Epithelial cell of esophagus (primary cell): ENCODE measurements around the gene CLDN5.
A peak's percentile ranks its signal among the peaks of the same experiment; 100 is the strongest.

Experiments used
- DNase-seq: peaks from one replicate; pipeline ENCODE4 v3.0.0; 2010; ENCODE audit warnings: low read depth
- H3K4me3 ChIP-seq: 2 replicates; pipeline ENCODE4 v1.5.1; 2011; ENCODE audit warnings: mild to moderate bottlenecking, low read length, control low read depth
- CTCF ChIP-seq: IDR thresholded peaks from 2 replicates; pipeline ENCODE4 v1.5.1; 2011; ENCODE audit warnings: low read depth, mild to moderate bottlenecking, low read length, control low read depth, inconsistent platforms; ENCODE audit not compliant: insufficient read depth; ENCODE audit errors: missing control alignments

CLDN5 gene

GRCh38 chr22:19517171-19517500 lies 7.1 kb downstream of the CLDN5 start:
- no peak overlapping the region for H3K4me3 ChIP-seq
- TF ChIP-seq CTCF = no peak
- no peak for DNase-seq

- DNase-seq = no peak
- H3K4me3 ChIP-seq = no peak overlapping the region
- no peak for TF ChIP-seq CTCF
Measured at GRCh38 chr22:19516378-19517170, 7.6 kb downstream of the CLDN5 start.

- no peak for TF ChIP-seq CTCF
- DNase-seq = no peak
- no peak overlapping the region for H3K4me3 ChIP-seq
Measured at GRCh38 chr22:19515654-19516377, 8.4 kb downstream of the CLDN5 start.

- TF ChIP-seq CTCF = no peak
- peak; percentile 71 for DNase-seq
- no peak overlapping the region for H3K4me3 ChIP-seq
Measured at GRCh38 chr22:19514831-19515565, 9.2 kb downstream of the CLDN5 start.

GRCh38 chr22:19513823-19514222 lies 10.4 kb downstream of the CLDN5 start:
- no peak for TF ChIP-seq CTCF
- DNase-seq = no peak
- no peak overlapping the region for H3K4me3 ChIP-seq

GRCh38 chr22:19510919-19511341 lies 13.3 kb downstream of the CLDN5 start:
- no peak overlapping the region for H3K4me3 ChIP-seq
- DNase-seq = peak; percentile 94
- TF ChIP-seq CTCF = no peak
